ENCODE measurements around the gene DNAH10.

Gene DNAH10, protein sequence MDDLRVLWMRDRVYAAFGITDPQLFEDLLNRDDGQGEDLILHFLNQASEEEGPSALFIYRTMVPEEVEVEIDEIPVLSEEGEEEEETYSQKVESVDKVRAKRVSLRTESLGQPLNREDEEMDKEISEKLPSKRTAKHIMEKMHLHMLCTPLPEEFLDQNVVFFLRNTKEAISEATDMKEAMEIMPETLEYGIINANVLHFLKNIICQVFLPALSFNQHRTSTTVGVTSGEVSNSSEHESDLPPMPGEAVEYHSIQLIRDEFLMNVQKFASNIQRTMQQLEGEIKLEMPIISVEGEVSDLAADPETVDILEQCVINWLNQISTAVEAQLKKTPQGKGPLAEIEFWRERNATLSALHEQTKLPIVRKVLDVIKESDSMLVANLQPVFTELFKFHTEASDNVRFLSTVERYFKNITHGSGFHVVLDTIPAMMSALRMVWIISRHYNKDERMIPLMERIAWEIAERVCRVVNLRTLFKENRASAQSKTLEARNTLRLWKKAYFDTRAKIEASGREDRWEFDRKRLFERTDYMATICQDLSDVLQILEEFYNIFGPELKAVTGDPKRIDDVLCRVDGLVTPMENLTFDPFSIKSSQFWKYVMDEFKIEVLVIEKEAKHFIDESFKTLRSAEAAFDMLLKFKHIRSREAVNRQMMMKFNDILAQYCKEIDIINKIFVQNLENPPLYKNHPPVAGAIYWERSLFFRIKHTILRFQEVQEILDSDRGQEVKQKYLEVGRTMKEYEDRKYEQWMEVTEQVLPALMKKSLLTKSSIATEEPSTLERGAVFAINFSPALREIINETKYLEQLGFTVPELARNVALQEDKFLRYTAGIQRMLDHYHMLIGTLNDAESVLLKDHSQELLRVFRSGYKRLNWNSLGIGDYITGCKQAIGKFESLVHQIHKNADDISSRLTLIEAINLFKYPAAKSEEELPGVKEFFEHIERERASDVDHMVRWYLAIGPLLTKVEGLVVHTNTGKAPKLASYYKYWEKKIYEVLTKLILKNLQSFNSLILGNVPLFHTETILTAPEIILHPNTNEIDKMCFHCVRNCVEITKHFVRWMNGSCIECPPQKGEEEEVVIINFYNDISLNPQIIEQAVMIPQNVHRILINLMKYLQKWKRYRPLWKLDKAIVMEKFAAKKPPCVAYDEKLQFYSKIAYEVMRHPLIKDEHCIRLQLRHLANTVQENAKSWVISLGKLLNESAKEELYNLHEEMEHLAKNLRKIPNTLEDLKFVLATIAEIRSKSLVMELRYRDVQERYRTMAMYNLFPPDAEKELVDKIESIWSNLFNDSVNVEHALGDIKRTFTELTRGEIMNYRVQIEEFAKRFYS (N-terminal part only)

DNA sequence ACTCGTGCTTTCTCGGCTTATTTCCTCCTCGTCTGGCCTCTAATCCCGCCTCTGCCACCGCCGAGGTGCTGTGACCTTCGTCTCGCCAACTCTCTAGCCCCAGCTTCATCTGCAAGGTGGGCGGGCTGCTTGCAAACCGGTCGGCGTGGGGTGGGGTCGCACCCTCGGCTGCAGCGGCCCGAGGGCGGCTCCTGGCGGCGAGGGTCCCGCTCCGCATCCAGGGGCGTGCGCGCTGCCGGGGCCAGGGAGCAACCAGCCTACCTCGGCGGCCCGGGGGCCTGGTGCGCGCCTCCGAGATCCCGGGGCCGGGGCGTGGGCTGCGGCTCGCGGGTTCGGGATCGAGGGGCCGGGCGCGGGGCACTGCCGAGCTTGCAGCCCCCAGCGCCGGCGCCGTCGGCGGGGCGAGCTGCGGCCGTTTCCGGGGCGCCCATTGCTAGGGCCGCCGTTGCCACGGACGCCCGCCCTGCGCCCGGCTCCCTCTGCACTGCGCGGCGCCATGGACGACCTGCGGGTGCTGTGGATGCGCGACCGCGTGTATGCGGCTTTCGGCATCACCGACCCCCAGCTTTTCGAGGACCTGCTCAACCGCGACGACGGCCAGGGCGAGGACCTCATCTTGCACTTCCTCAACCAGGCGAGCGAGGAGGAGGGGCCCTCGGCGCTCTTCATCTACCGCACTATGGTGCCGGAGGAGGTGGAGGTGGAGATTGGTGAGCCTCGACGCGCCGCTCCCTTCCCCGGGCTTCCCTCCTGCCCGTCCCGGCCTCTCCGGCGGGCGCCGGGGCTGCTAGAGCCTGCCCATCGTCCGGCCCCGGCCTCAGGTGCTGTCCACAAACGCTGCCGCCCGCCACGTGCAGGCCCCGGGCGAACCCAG, at the start of gene DNAH10:
Gene DNAH10 (plus strand): TSS at position 461 of the 874 bp plus-strand sequence. CDS start 36 bp downstream, at position 497.
- DNase-seq (ENCODE audit: low read depth) = no peak

- DNase-seq (ENCODE audit: low read depth) = no peak
Measured at GRCh38 chr12:123712780-123713319, 49.3 kb upstream of the DNAH10 start.

DNA sequence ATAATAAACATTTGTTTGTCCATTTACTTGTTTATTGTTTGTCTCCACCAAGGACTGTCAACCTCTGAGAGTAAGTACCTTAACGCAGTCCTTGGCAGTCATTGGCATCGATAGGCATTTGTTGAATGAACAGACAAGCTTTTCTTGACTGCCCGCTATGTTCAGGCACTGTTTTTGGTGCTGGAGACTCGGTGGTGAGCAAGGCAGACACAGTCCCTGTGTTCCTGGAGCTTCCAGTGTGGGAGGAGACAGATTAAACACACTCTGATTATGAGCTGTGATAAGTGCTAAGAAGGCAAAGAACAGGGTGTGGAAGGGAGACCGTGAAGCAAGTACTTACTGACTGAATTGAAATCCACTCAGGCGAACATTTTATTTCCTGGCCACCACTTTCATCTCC, 48.7 kb upstream of the DNAH10 start:
- no peak for DNase-seq (ENCODE audit: low read depth)

- no peak for DNase-seq (ENCODE audit: low read depth)
Measured at GRCh38 chr12:123713823-123714585, 48.1 kb upstream of the DNAH10 start.

DNA sequence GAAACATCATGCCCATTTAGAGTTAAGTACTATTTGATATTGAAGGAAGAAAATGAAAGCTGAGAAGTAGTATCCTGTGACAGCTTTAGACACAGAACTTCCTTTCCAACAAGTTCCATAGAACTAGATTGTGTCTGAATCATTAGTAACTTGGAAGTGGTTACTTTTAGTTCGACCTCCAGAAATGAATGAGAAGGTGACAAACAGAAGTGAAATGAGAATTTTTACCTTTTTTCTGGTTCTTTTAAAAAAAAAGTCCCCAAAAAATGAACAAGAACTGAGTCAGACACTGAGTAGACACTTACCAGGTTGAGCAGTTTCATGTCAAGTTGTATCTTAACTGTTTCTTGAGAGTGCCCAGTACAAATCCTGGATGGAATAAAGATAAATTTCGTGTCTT, 46.9 kb upstream of the DNAH10 start:
- DNase-seq (ENCODE audit: low read depth) = no peak

DNA sequence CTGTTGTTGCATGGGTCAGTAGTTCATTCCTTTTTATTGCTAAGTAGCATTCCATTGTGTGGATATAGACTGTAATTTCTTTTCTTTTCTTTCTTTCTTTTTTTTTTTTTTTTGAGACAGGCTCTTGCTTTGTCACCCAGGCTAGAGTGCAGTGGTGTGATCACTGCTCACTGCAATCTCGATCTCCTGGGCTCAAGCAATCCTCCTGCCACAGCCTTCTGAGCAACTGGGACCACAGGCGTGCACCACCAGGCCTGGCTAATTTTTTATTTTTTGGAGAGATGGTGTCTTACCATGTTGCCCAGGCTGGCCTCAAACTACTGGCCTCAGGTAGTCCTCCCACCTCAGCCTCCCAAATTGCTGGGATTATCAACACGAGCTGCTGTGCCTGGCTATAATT, 44.8 kb upstream of the DNAH10 start:
- no peak for DNase-seq (ENCODE audit: low read depth)

GRCh38 chr12:123720141-123720814, 41.8 kb upstream of the DNAH10 start:
- DNase-seq (ENCODE audit: low read depth) = no peak

GRCh38 chr12:123721245-123721644, 40.9 kb upstream of the DNAH10 start:
- no peak for DNase-seq (ENCODE audit: low read depth)

GRCh38 chr12:123723011-123723410, 39.1 kb upstream of the DNAH10 start:
- DNase-seq (ENCODE audit: low read depth) = no peak

GRCh38 chr12:123723765-123724164, 38.3 kb upstream of the DNAH10 start:
- no peak for DNase-seq (ENCODE audit: low read depth)

- no peak for DNase-seq (ENCODE audit: low read depth)
Measured at GRCh38 chr12:123726244-123726643, 35.9 kb upstream of the DNAH10 start.

DNA sequence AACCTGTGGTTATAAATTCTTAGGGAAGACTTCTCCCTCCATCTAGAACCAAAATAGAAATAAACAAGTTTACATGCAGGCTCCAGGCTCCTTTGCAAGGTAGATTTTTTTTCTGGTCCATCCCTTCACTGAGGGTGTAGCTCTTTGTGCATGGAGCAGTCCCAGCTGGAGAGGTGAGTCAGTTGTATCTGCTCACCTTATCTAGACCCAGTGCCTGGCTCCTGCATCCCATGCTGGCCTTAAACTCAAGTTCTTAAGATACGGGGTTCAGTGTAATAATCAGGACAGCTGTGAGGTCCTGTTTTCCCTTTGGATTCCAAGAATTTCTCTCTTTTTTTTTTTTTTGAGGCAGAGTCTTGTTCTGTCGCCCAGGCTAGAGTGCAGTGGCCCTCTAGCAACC, 35.1 kb upstream of the DNAH10 start:
- no peak for DNase-seq (ENCODE audit: low read depth)

DNA sequence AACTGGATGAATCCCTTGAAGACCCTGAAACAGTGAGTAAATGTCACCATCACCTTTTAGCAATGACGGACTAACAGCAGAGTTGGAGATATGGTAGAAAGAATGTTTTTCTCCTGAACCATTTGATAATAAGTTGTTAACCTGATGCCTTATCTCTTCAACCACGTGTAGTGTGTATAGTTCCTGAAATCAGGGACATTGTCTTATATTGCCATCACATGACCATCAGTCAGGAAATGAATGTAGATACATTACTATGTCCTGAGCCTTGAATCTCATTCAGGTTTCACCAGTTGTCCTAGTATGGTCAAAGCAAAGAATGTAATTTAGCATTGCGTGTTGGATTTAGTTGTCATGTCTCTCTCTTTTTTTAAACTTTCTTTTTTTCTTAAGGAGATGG, 34.2 kb upstream of the DNAH10 start:
- no peak for DNase-seq (ENCODE audit: low read depth)

- DNase-seq (ENCODE audit: low read depth) = no peak
Measured at GRCh38 chr12:123731596-123731995, 30.5 kb upstream of the DNAH10 start.

GRCh38 chr12:123732251-123732650, 29.9 kb upstream of the DNAH10 start:
- no peak for DNase-seq (ENCODE audit: low read depth)

DNA sequence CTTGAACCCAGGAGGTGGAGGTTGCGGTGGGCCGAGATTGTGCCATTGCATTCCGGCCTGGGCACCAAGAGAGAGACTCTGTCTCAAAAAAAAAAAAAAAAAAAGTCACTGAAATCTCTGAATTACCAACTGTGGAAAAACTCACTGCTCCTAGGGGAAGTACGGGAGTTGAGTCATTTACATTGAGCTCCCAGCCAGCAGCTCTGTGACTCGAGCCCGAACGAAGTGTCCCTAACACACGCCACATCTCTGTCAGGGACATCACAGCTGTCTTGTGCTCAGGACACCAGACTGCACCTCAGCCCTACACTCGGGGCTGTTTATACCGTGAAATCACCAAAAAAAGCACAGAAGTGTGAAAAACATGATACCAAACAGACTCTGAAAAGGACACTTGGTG, 28.9 kb upstream of the DNAH10 start:
- no peak for DNase-seq (ENCODE audit: low read depth)

GRCh38 chr12:123734268-123734667, 27.8 kb upstream of the DNAH10 start:
- DNase-seq (ENCODE audit: low read depth) = no peak

- no peak for DNase-seq (ENCODE audit: low read depth)
Measured at GRCh38 chr12:123741937-123742572, 20.0 kb upstream of the DNAH10 start.

GRCh38 chr12:123743002-123743401, 19.1 kb upstream of the DNAH10 start:
- DNase-seq (ENCODE audit: low read depth) = no peak
